Nephron progenitor cell (in vitro differentiated cells): ENCODE results near the gene CLDN7.
A peak's percentile ranks its signal among the peaks of the same experiment; 100 is the strongest.

Experiments used
- DNase-seq: peaks from one replicate; pipeline ENCODE4 v3.0.0; 2021
- H3K27ac Mint-ChIP-seq: 2 replicates; pipeline ENCODE4 v1.8.0; 2021; ENCODE audit warnings: mild to moderate bottlenecking, moderate library complexity, mixed read lengths
- H3K27me3 Mint-ChIP-seq: 2 replicates; pipeline ENCODE4 v1.8.0; 2021; ENCODE audit warnings: mild to moderate bottlenecking, low read depth, mixed read lengths; ENCODE audit not compliant: poor library complexity
- H3K36me3 Mint-ChIP-seq: 2 replicates; pipeline ENCODE4 v1.8.0; 2021; ENCODE audit warnings: low read depth, mixed read lengths
- H3K4me1 Mint-ChIP-seq: 2 replicates; pipeline ENCODE4 v1.8.0; 2021; ENCODE audit warnings: mixed read lengths
- H3K4me3 Mint-ChIP-seq: 2 replicates; pipeline ENCODE4 v1.8.0; 2021; ENCODE audit warnings: mild to moderate bottlenecking, moderate library complexity, mixed read lengths
- H3K9me3 Mint-ChIP-seq: 2 replicates; pipeline ENCODE4 v1.8.0; 2021; ENCODE audit warnings: mild to moderate bottlenecking, moderate library complexity, mixed read lengths
- TF ChIP-seq, protein P1 (sequence below): fragments of 200-600 bp; sonication (generic); IDR thresholded peaks from 2 replicates; pipeline ENCODE4 v1.5.0; 2021; ENCODE audit warnings: antibody characterized with exemption

CLDN7 gene

DNA sequence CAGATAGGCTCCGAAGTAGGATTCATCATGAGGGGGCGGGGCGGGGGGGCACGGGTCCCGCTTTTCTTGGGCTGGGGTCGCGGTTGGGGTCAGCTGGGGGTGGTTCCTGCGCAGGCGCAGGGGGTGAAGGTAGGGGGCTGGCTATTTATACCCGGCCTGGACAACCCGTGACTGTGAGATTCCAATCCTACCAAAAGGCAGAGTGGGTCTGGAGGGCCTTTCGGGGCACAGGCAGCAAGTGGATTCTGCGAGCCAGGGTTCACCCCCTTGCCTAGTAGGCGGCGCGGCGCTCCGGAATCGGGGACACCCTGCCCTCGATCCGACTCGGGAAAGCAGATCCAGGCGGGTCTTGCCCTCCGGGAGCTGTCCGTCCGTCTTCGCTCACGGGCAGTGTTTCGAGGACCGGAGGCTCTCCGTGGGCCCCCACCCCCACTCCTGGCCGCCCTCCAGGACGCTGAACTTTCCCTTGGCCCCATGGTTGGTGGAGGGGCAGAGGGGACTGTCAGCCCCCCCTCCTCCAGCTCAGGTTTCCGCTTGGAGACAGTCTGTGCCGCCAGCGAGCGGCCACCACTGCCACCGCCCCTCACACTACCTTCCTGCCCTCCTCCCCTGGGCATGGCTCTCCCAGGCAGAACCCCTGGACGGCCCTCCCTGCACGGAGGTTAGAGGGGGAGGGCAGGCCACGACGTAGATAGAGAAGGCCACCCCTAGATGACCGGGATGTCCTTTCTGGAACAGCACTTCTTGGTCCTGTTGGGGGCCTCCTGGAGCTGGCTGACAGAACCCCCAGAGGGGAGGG is 19.9 kb upstream of the CLDN7 start:
- peak; percentile 63 for DNase-seq

DNA sequence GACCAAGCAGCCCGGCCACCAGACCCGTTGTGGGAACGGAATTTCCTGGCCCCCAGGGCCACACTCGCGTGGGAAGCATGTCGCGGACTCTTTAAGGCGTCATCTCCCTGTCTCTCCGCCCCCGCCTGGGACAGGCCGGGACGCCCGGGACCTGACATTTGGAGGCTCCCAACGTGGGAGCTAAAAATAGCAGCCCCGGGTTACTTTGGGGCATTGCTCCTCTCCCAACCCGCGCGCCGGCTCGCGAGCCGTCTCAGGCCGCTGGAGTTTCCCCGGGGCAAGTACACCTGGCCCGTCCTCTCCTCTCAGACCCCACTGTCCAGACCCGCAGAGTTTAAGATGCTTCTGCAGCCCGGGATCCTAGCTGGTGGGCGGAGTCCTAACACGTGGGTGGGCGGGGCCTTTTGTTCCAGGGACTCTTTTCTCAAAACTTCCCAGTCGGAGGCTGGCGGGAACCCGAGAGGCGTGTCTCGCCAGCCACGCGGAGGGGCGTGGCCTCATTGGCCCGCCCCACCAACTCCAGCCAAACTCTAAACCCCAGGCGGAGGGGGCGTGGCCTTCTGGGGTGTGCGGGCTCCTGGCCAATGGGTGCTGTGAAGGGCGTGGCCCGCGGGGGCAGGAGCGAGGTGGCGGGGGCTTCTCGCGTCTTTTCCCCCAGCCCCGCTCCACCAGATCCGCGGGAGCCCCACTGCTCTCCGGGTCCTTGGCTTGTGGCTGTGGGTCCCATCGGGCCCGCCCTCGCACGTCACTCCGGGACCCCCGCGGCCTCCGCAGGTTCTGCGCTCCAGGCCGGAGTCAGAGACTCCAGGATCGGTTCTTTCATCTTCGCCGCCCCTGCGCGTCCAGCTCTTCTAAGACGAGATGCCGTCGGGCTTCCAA is 19.0 kb upstream of the CLDN7 start, which contains the start of gene SLC2A4:
Gene SLC2A4 (plus strand): TSS at position 645 of the 879 bp plus-strand sequence. CDS start 217 bp downstream, at position 862.
- Mint-ChIP-seq H3K4me3 (peak within 1 kb of the TSS; percentile 84), H3K4me1 (peaks cover 37% of the 10 kb centered on the region), H3K36me3 (peaks cover 7% of the 10 kb centered on the region), H3K27ac (no peak within 1 kb of the TSS), H3K9me3 (no peaks in the 10 kb centered on the region), H3K27me3 (peaks cover 26% of the 10 kb centered on the region)
- peak; percentile 99 for DNase-seq
- TF ChIP-seq, protein P1, sequence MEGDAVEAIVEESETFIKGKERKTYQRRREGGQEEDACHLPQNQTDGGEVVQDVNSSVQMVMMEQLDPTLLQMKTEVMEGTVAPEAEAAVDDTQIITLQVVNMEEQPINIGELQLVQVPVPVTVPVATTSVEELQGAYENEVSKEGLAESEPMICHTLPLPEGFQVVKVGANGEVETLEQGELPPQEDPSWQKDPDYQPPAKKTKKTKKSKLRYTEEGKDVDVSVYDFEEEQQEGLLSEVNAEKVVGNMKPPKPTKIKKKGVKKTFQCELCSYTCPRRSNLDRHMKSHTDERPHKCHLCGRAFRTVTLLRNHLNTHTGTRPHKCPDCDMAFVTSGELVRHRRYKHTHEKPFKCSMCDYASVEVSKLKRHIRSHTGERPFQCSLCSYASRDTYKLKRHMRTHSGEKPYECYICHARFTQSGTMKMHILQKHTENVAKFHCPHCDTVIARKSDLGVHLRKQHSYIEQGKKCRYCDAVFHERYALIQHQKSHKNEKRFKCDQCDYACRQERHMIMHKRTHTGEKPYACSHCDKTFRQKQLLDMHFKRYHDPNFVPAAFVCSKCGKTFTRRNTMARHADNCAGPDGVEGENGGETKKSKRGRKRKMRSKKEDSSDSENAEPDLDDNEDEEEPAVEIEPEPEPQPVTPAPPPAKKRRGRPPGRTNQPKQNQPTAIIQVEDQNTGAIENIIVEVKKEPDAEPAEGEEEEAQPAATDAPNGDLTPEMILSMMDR: no peak

More for the DNA sequence above, 19.9 kb upstream of the CLDN7 start:
- H3K4me3 Mint-ChIP-seq: peak overlapping the region; percentile 84
- H3K9me3 Mint-ChIP-seq: no peaks in the 10 kb centered on the region
- H3K36me3 Mint-ChIP-seq: peaks cover 9% of the 10 kb centered on the region
- H3K27ac Mint-ChIP-seq: no peak overlapping the region
- H3K27me3 Mint-ChIP-seq: peaks cover 25% of the 10 kb centered on the region
- H3K4me1 Mint-ChIP-seq: peaks cover 45% of the 10 kb centered on the region
- TF ChIP-seq, protein P1: no peak

DNA sequence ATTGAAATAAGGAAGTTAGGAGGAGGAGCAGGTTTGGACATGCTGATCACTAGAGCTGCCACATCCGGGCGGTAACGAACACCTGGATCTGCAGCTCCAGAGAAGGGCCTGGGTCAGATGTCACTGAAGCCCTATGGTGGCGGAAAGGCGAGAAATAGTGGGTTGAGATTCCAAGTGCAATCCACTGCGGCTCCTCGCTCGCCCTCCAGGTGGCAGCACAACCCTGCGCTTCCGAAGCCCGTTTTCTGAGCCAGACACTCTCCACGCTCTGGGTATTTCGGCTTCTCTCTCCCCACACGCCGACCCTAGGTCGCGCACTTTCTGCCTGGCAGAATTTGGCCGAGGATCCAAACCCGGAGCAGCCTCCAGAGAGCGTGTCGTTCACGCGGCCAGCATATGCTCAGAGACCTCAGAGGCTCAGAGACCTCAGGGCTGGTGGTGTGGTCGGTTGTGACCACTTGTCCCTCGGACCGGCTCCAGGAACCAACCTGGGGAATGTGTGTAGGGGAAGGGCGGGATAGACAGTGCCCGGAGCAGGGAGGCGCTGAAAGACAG is 18.3 kb upstream of the CLDN7 start:
- peaks cover 28% of the 10 kb centered on the region for H3K27me3 Mint-ChIP-seq
- H3K4me3 Mint-ChIP-seq: peak overlapping the region; percentile 84
- H3K27ac Mint-ChIP-seq: no peak overlapping the region
- peaks cover 31% of the 10 kb centered on the region for H3K4me1 Mint-ChIP-seq
- DNase-seq: peak; percentile 86
- no peaks in the 10 kb centered on the region for H3K9me3 Mint-ChIP-seq
- H3K36me3 Mint-ChIP-seq: peaks cover under 1% of the 10 kb centered on the region
- TF ChIP-seq, protein P1: peak; percentile 77

DNA sequence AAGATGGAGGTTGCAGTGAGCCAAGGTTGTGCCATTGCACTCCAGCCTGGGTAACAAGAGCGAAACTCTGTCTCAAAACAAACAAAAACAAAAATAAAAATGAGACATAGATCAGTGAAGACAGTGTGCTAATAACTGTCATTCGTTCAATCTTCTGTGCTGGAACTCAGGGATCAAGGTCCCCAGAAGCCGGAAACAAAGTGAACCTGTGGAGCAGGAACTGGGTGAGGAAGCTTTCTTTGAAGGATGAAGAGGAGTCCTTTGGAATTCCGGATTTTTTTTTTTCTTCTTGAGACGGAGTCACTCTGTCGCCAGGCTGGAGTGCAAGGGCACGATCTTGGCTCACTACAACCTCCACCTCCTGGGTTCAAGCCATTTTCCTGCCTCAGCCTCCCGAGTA is 17.2 kb upstream of the CLDN7 start:
- no peak for DNase-seq
- no peaks in the 10 kb centered on the region for H3K36me3 Mint-ChIP-seq
- no peak overlapping the region for H3K27ac Mint-ChIP-seq
- H3K4me3 Mint-ChIP-seq: no peak overlapping the region
- peaks cover 31% of the 10 kb centered on the region for H3K27me3 Mint-ChIP-seq
- no peaks in the 10 kb centered on the region for H3K9me3 Mint-ChIP-seq
- peaks cover 31% of the 10 kb centered on the region for H3K4me1 Mint-ChIP-seq
- TF ChIP-seq, protein P1: no peak

DNA sequence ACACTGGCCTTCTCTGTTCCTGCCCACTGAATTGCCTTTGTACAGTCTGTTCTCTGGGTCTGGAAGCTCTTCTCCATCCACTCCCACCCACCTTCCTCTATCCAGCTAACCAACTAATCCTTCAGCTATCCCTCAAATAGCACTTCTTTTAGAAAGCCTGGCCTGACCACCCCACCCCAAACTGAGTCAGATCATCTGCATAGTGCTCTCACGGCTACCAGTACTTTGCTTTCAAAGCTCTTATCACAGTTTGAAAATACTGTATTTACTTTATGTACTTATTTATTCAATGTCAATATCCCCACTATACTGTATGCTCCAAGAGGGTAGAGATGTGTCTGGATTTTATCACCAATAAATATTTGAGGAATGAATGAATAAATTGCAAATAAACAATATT is 4.5 kb upstream of the CLDN7 start:
- peaks cover 67% of the 10 kb centered on the region for H3K27me3 Mint-ChIP-seq
- no peak overlapping the region for H3K4me3 Mint-ChIP-seq
- TF ChIP-seq, protein P1: no peak
- no peaks in the 10 kb centered on the region for H3K36me3 Mint-ChIP-seq
- peaks cover 41% of the 10 kb centered on the region for H3K4me1 Mint-ChIP-seq
- no peak for DNase-seq
- H3K9me3 Mint-ChIP-seq: no peaks in the 10 kb centered on the region
- H3K27ac Mint-ChIP-seq: no peak overlapping the region
